HG03280 (cell line): ENCODE data around the gene CEMIP2.

Source experiments
- ATAC-seq: cut with Tn5 transposase; IDR thresholded peaks from one replicate; pipeline ENCODE4 v1.9.1; 2021; ENCODE audit warnings: mild to moderate bottlenecking, moderate library complexity; ENCODE audit not compliant: unreplicated experiment

Gene CEMIP2

GRCh38 chr9:71655141-71655540, 113.2 kb downstream of the CEMIP2 start:
- no peak for ATAC-seq

GRCh38 chr9:71652480-71652879, 115.8 kb downstream of the CEMIP2 start:
- no peak for ATAC-seq

GRCh38 chr9:71648453-71648852, 119.9 kb downstream of the CEMIP2 start:
- no peak for ATAC-seq

- no peak for ATAC-seq
Observed at GRCh38 chr9:71647094-71647591, 121.2 kb downstream of the CEMIP2 start.

GRCh38 chr9:71646131-71646530, 122.2 kb downstream of the CEMIP2 start:
- ATAC-seq: no peak

- no peak for ATAC-seq
Observed at GRCh38 chr9:71644819-71645362, 123.4 kb downstream of the CEMIP2 start.

- no peak for ATAC-seq
Observed at GRCh38 chr9:71643330-71643729, 125.0 kb downstream of the CEMIP2 start.

GRCh38 chr9:71642056-71642455, 126.3 kb downstream of the CEMIP2 start:
- ATAC-seq: no peak

GRCh38 chr9:71638627-71639026, 129.7 kb downstream of the CEMIP2 start:
- ATAC-seq: no peak

- no peak for ATAC-seq
Observed at GRCh38 chr9:71637926-71638325, 130.4 kb downstream of the CEMIP2 start.

GRCh38 chr9:71637375-71637774, 130.9 kb downstream of the CEMIP2 start:
- ATAC-seq: no peak

- no peak for ATAC-seq
Observed at GRCh38 chr9:71636143-71636839, 132.0 kb downstream of the CEMIP2 start.

- no peak for ATAC-seq
Observed at GRCh38 chr9:71634752-71635151, 133.6 kb downstream of the CEMIP2 start.
